Mononuclear cell (primary cell): ENCODE measurements around the gene MPHOSPH8. TPM values are rescaled to one million over a fixed set of nuclear protein-coding genes. Genes with fewer than 3 reads are reported as not detected.
"Not testable (repeated sequence)": the region's sequence is repeated elsewhere in the genome, so short reads cannot be mapped to it uniquely, and the experiment has no call there.

Experiments
- H3K27me3 ChIP-seq: 2 replicates; pipeline ENCODE4 v1.6.0; 2011; ENCODE audit warnings: low read length, control low read depth; ENCODE audit not compliant: insufficient read depth
- H3K4me1 ChIP-seq: 2 replicates; pipeline ENCODE4 v1.5.1; 2011; ENCODE audit warnings: mild to moderate bottlenecking, low read length, control low read depth; ENCODE audit not compliant: insufficient read depth
- H3K4me3 ChIP-seq: 2 replicates; pipeline ENCODE4 v1.5.1; 2011; ENCODE audit warnings: mild to moderate bottlenecking, low read length, moderate library complexity
- H3K9me3 ChIP-seq: 2 replicates; pipeline ENCODE4 v1.5.1; 2011; ENCODE audit warnings: low read depth, mild to moderate bottlenecking, control low read depth, low read length
- total RNA-seq: library from RNA; depleted of rRNA; stranded (reverse); fragments of >200 nt; gene quantifications from one replicate; pipeline ENCODE4 v1.2.3, GENCODE V29; 2012

Gene MPHOSPH8
- total RNA-seq, 1 donor, result 21.7 TPM

- no peaks in the 10 kb centered on the region for H3K9me3 ChIP-seq
- H3K27me3 ChIP-seq, result no peaks in the 10 kb centered on the region
- no peak overlapping the region for H3K4me3 ChIP-seq
- no peaks in the 10 kb centered on the region for H3K4me1 ChIP-seq
Observed at GRCh38 chr13:19695428-19695827, 62.0 kb downstream of the MPHOSPH8 start.

- Histone ChIP-seq H3K9me3 (no peaks in the 10 kb centered on the region), H3K4me3 (no peak overlapping the region), H3K4me1 (no peaks in the 10 kb centered on the region), H3K27me3 (no peaks in the 10 kb centered on the region)
Observed at GRCh38 chr13:19695829-19696228, 62.4 kb downstream of the MPHOSPH8 start.

- not testable (repeated sequence) for H3K27me3 ChIP-seq, H3K4me1 ChIP-seq, H3K4me3 ChIP-seq, H3K9me3 ChIP-seq
Observed at GRCh38 chr13:19700963-19701362, 67.5 kb downstream of the MPHOSPH8 start.

- not testable (repeated sequence) for H3K4me1 ChIP-seq, H3K27me3 ChIP-seq, H3K9me3 ChIP-seq, H3K4me3 ChIP-seq
Observed at GRCh38 chr13:19701619-19702018, 68.2 kb downstream of the MPHOSPH8 start.

GRCh38 chr13:19704256-19704655 lies 70.8 kb downstream of the MPHOSPH8 start:
- not testable (repeated sequence) for H3K9me3 ChIP-seq, H3K4me1 ChIP-seq, H3K27me3 ChIP-seq, H3K4me3 ChIP-seq

GRCh38 chr13:19709039-19709438 lies 75.6 kb downstream of the MPHOSPH8 start:
- not testable (repeated sequence) for H3K27me3 ChIP-seq, H3K4me3 ChIP-seq, H3K4me1 ChIP-seq, H3K9me3 ChIP-seq

- not testable (repeated sequence) for H3K27me3 ChIP-seq, H3K9me3 ChIP-seq
Observed at GRCh38 chr13:19709782-19710181, 76.3 kb downstream of the MPHOSPH8 start.

GRCh38 chr13:19713186-19713965 lies 79.9 kb downstream of the MPHOSPH8 start:
- Histone ChIP-seq H3K4me1 (no peaks in the 10 kb centered on the region), H3K27me3 (no peaks in the 10 kb centered on the region), H3K4me3 (no peak overlapping the region), H3K9me3 (no peaks in the 10 kb centered on the region)

More at GRCh38 chr13:19709782-19710181, 76.3 kb downstream of the MPHOSPH8 start:
- H3K4me3 ChIP-seq, H3K4me1 ChIP-seq: not testable (repeated sequence)

GRCh38 chr13:19720039-19720438 lies 86.6 kb downstream of the MPHOSPH8 start:
- H3K27me3 ChIP-seq, result no peaks in the 10 kb centered on the region

More at GRCh38 chr13:19720039-19720438, 86.6 kb downstream of the MPHOSPH8 start:
- Histone ChIP-seq H3K4me1 (no peaks in the 10 kb centered on the region), H3K4me3 (no peak overlapping the region), H3K9me3 (no peaks in the 10 kb centered on the region)

Other genes with a start within 250 kb of the MPHOSPH8 start
- gene TPTE2, start 72.1 kb upstream of the MPHOSPH8 start, total RNA-seq, result not detected
- gene PSPC1, start 149.3 kb downstream of the MPHOSPH8 start, total RNA-seq, result 104 TPM
- 43.7 TPM for gene ZMYM5, start 230.0 kb downstream of the MPHOSPH8 start, total RNA-seq